ENCODE measurements around the gene ETF1.
A peak's percentile ranks its signal among the peaks of the same experiment; 100 is the strongest.

The ETF1 gene

DNA sequence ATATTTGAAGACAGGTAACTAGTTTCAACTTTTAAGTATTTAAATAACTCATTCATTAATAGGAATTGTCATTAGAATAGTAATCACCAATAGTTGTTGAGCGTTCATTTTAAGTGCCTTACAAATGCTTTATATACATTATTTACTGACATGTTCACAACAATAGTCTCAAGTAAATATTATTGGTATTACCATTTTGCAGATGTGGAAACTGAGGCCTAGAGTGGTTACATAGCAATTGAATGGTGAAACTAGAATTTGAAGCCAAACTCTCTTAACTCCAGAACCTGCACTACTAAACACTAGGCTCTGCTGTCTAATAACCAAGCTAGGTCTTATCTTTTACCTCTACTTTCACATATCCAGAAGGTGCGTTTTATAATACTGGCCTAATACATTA is 37.0 kb upstream of the ETF1 start:
- H3K4me3 ChIP-seq (replicated peaks; ENCODE audit: low read depth, low read length), result no peak overlapping the region
- no peak for DNase-seq (ENCODE audit: low read depth)
- TF ChIP-seq, protein P1, sequence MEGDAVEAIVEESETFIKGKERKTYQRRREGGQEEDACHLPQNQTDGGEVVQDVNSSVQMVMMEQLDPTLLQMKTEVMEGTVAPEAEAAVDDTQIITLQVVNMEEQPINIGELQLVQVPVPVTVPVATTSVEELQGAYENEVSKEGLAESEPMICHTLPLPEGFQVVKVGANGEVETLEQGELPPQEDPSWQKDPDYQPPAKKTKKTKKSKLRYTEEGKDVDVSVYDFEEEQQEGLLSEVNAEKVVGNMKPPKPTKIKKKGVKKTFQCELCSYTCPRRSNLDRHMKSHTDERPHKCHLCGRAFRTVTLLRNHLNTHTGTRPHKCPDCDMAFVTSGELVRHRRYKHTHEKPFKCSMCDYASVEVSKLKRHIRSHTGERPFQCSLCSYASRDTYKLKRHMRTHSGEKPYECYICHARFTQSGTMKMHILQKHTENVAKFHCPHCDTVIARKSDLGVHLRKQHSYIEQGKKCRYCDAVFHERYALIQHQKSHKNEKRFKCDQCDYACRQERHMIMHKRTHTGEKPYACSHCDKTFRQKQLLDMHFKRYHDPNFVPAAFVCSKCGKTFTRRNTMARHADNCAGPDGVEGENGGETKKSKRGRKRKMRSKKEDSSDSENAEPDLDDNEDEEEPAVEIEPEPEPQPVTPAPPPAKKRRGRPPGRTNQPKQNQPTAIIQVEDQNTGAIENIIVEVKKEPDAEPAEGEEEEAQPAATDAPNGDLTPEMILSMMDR (IDR thresholded peaks at IDR 0.05; ENCODE audit: low read length, missing control alignments), result no peak

DNA sequence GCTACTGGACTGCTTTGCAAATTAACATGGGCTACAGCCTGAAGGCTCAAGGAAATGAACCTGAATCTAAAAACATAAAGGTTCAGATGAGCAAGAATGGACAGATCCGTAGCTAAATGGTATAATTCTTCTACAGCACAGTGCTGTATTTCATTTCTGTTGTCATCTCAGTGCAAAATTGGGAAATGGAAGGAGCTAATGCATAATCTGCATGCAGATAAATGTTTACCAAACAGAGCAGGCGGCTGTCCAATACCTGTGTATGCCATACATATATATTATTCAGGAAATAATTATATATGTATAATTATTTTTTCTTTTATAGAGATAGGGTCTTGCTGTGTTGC is 36.5 kb upstream of the ETF1 start:
- TF ChIP-seq, protein P1 (IDR thresholded peaks at IDR 0.05; ENCODE audit: low read length, missing control alignments), result no peak
- no peak for DNase-seq (ENCODE audit: low read depth)
- no peak overlapping the region for H3K4me3 ChIP-seq (replicated peaks; ENCODE audit: low read depth, low read length)

DNA sequence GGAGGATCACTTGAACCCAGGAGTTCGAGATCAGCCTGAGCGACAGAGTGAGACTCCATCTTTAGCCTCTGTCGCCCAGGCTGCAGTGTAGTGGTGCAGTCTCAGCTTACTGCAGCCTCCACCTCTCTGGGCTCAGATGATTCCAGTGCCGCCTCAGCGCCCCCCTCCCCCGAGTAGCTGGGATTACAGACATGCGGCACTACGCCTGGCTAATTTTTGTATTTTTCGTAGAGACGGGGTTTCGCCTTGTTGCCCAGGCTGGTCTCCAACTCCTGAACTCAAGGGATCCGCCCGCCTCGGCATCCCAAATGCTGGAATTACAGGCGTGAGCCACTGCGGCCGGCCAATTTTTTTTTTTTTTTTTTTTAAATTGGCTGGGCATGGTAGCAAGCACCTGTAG is 34.4 kb upstream of the ETF1 start:
- TF ChIP-seq, protein P1 (IDR thresholded peaks at IDR 0.05; ENCODE audit: low read length, missing control alignments), result no peak
- no peak for DNase-seq (ENCODE audit: low read depth)
- no peak overlapping the region for H3K4me3 ChIP-seq (replicated peaks; ENCODE audit: low read depth, low read length)

DNA sequence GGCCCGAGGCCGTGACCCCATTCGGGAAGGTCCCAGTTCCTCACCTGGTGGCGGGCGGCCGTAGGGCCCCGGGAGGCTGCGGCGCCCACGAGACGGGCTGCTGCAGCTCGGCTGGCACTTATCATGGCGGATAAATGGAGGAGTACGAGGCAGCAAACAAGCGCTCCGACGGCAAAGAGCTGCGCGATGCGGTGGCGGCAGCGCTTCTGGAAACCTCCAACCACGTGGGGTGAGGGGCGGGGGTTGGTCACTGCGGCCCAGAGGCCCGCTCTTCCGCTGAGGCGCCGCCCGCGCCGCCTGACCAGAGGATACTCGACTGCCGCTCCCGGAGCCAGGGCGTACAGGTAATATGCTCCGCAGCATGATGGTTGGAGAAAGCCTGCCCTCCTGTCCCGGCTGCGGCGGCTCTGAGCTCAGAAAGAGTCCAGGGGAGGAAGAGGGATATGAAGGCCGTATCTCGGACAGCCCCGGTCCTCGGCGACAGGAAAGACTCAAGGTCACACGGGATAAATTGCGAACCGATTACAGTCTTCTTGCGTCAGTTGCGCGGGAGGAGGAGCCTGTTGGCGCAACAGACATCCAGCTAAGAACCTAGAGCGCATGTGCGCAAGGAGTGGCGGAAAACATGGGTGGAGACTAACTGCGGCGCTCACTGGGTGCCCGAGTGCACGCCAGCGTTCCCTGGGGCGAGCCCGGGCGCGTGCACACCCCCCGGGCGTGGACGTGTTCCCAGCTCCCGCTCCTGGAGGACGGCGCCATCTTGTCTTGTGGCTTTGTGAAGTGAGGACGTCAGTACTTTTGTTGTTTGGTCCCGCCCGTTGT is 32.4 kb upstream of the ETF1 start, which contains the start of gene HSPA9:
HSPA9 (minus strand) TSS at position 208 of the 822 bp plus-strand sequence; CDS start at position 125, 83 bp downstream.
- TF ChIP-seq, protein P1 (IDR thresholded peaks at IDR 0.05; ENCODE audit: low read length, missing control alignments), result no peak

GRCh38 chr5:138574744-138575193 is 31.7 kb upstream of the ETF1 start:
- TF ChIP-seq, protein P1 (IDR thresholded peaks at IDR 0.05; ENCODE audit: low read length, missing control alignments), result no peak
- H3K4me3 ChIP-seq (replicated peaks; ENCODE audit: low read depth, low read length), result peak overlapping the region; percentile 73
- no peak for DNase-seq (ENCODE audit: low read depth)

More for the DNA sequence above, 32.4 kb upstream of the ETF1 start, which contains the start of gene HSPA9:
- DNase-seq (ENCODE audit: low read depth), result peak; percentile 100
- peak within 1 kb of the TSS; percentile 73 for H3K4me3 ChIP-seq (replicated peaks; ENCODE audit: low read depth, low read length)

GRCh38 chr5:138573949-138574670 is 31.1 kb upstream of the ETF1 start:
- peak overlapping the region; percentile 73 for H3K4me3 ChIP-seq (replicated peaks; ENCODE audit: low read depth, low read length)
- TF ChIP-seq, protein P1 (IDR thresholded peaks at IDR 0.05; ENCODE audit: low read length, missing control alignments), result no peak
- DNase-seq (ENCODE audit: low read depth), result no peak
